Cardiac septum (tissue), 1 donor: ENCODE measurements around the gene TAS1R1. TPM values are rescaled to one million over a fixed set of nuclear protein-coding genes. Genes with fewer than 3 reads are reported as not detected.
A peak's percentile ranks its signal among the peaks of the same experiment; 100 is the strongest.

Experiments
- DNase-seq: peaks from one replicate; pipeline ENCODE4 v3.0.0-alpha.2; 2020; ENCODE audit warnings: low spot score
- intact Hi-C: fragments of 100-400 bp; cut with DNase I; formaldehyde crosslinking; loops from one replicate; pipeline ENCODE4 v1.14.0; 2022
- total RNA-seq: library from RNA; stranded (reverse); fragmentation: NEBNext Ultra II Directional; extraction: Animal tissue kit (Norgen Biotek cat#: 25700); gene quantifications from one replicate; pipeline ENCODE4 v1.2.1, GENCODE V29; 2021
- donor health status: DM: no; HTN: no; CAD: no.

Gene TAS1R1
- total RNA-seq, 1 donor from 2014 or later = not detected

GRCh38 chr1:6623269-6623965 is 68.3 kb downstream of the TAS1R1 start:
- intact Hi-C loops = no loop called here

GRCh38 chr1:6624710-6625583 is 69.8 kb downstream of the TAS1R1 start, which contains the start of gene THAP3:
Gene THAP3 (plus strand): TSS chr1:6624868. CDS start chr1:6625219, 351 bp downstream.
- peak; percentile 95 for DNase-seq
- intact Hi-C loops = loop anchor here (2.0 to 5.0 kb wide), 4 partner anchors 24 to 77 kb away; partner anchors contain the start of genes DNAJC11, NOL9, TAS1R1 and ZBTB48

More at GRCh38 chr1:6623269-6623965, 68.3 kb downstream of the TAS1R1 start:
- DNase-seq = no peak

- intact Hi-C loops = loop anchor here (2.0 to 5.0 kb wide), 4 partner anchors 25 to 77 kb away; partner anchors contain the start of genes DNAJC11, NOL9, TAS1R1 and ZBTB48
- DNase-seq = no peak
These were observed 70.6 kb downstream of the TAS1R1 start for GRCh38 chr1:6625584-6626149.

GRCh38 chr1:6627031-6627430 is 71.9 kb downstream of the TAS1R1 start:
- intact Hi-C loops = loop anchor here (5.0 kb wide), 1 partner anchor 75 kb away; the partner anchor contains the start of gene DNAJC11

GRCh38 chr1:6627841-6628545 is 72.9 kb downstream of the TAS1R1 start:
- intact Hi-C loops = loop anchor here (5.0 kb wide), 1 partner anchor 74 kb away; the partner anchor contains the start of gene DNAJC11
- DNase-seq = no peak

More at GRCh38 chr1:6627031-6627430, 71.9 kb downstream of the TAS1R1 start:
- DNase-seq = no peak

GRCh38 chr1:6628971-6629479 is 73.9 kb downstream of the TAS1R1 start:
- intact Hi-C loops = loop anchor here (5.0 kb wide), 1 partner anchor 73 kb away; the partner anchor contains the start of gene DNAJC11
- no peak for DNase-seq

Other genes with a start within 250 kb of the TAS1R1 start
- 13.8 TPM for gene ACOT7, start 161.5 kb upstream of the TAS1R1 start, total RNA-seq
- gene HES2, start 135.4 kb upstream of the TAS1R1 start, total RNA-seq = not detected
- gene ESPN, start 130.5 kb upstream of the TAS1R1 start, total RNA-seq = 0.32 TPM
- gene TNFRSF25, start 89.1 kb upstream of the TAS1R1 start, total RNA-seq = 8.5 TPM
- gene PLEKHG5, start 63.6 kb upstream of the TAS1R1 start, total RNA-seq = 14.9 TPM
- 16.5 TPM for gene NOL9, start 794 bp upstream of the TAS1R1 start, total RNA-seq
- 10.7 TPM for gene ZBTB48, start 24.7 kb downstream of the TAS1R1 start, total RNA-seq
- 33.1 TPM for gene KLHL21, start 47.6 kb downstream of the TAS1R1 start, total RNA-seq
- 9.3 TPM for gene PHF13, start 58.4 kb downstream of the TAS1R1 start, total RNA-seq
- gene THAP3, start 69.6 kb downstream of the TAS1R1 start, total RNA-seq = 8.8 TPM
- gene DNAJC11, start 146.5 kb downstream of the TAS1R1 start, total RNA-seq = 49.4 TPM
- gene CAMTA1, start 230.1 kb downstream of the TAS1R1 start, total RNA-seq = 114 TPM